Endometrium (tissue), 2 donors: Measurements from ENCODE around the gene VWA1.
"Not testable (repeated sequence)": the region's sequence is repeated elsewhere in the genome, so short reads cannot be mapped to it uniquely, and the experiment has no call there.

Experiments used
- FAIRE-seq: peaks from 2 replicates; lab custom pipeline; 2012; peaks lifted over from hg19 to GRCh38; lab: Jason Lieb, UNC
- donor health status: control.
- donor health status: control.

VWA1 gene

DNA sequence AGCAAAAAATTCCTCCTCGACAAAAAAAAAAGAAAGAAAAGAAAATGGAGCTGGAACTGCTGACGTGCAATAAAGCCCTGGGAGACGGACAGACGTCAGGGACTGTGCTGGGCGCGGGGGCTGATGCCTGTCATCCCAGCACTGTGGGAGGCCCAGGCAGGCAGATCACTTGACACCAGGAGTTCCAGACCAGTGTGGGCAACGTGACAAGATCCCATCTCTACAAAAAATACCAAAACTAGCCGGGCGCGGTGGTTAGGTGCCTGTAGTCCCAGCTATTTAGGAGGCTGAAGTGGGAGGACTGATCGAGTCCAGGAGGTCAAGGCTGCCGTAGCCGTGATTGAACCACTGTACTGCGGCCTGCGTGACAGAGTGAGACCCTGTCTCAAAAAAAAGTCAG, 10.8 kb upstream of the VWA1 start:
- FAIRE-seq = no peak

GRCh38 chr1:1425426-1425752, 10.1 kb upstream of the VWA1 start:
- no peak for FAIRE-seq

DNA sequence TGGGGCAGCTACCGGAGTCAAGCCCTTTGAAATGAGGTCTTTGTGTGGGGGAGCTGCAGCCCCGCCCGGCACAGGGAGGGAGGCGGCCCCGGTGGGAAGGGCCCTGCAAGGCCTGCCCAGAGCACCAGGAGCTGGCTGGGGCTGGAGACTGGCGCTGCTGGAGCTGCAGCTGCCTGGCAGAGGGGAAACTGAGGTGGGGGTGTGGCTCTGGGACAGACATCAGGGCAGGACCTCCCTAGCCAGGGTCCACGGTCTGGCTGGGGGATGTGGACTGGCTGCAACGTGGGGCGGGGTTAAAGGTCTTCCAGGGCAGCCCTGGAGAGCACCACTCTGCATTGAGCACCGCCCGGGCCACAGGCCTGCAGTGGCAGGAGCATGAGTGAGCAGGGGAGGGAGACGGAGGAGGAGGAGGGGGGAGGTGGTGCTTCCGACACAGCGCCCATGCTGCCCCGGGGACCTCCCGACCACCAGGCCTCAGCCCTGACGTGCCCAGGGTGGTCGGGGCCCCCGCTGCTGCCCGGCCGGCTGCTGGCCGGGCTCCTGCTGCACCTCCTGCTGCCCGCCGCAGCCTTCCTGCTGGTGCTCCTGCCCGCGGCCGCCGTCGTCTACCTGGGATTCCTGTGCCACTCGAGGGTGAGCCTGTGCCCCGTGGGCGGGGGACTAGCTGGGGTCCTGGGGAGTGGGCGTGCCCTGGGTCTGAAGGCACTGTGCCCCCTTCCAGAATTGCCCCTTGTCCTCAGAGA, 9.6 kb upstream of the VWA1 start:
- FAIRE-seq = no peak

GRCh38 chr1:1426496-1427105, 8.9 kb upstream of the VWA1 start:
- FAIRE-seq = no peak

GRCh38 chr1:1427106-1427819, 8.2 kb upstream of the VWA1 start:
- FAIRE-seq = no peak

GRCh38 chr1:1427820-1428148, 7.7 kb upstream of the VWA1 start:
- no peak for FAIRE-seq

DNA sequence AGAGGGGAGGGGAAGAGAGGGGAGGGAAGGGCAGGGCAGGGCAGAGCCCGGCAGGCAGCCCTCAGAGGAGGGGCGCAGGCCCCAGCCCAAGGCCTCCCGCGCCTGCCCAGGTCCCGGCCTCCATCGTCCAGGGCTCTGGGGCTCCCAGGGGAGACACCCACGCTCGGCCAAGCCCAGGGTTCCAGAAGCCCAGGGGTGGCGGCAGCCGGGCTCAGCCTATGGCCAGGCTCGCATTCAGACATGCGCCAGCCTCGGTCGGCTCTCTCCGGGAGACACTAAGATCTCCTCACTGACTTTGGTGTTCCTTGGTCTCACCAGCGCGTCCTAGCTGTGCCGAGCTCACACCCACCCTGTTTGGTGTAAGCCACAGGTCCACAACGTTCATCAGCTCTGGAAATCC, 7.3 kb upstream of the VWA1 start:
- no peak for FAIRE-seq

- FAIRE-seq = not testable (repeated sequence)
These were observed 6.5 kb upstream of the VWA1 start for GRCh38 chr1:1428967-1429366.

DNA sequence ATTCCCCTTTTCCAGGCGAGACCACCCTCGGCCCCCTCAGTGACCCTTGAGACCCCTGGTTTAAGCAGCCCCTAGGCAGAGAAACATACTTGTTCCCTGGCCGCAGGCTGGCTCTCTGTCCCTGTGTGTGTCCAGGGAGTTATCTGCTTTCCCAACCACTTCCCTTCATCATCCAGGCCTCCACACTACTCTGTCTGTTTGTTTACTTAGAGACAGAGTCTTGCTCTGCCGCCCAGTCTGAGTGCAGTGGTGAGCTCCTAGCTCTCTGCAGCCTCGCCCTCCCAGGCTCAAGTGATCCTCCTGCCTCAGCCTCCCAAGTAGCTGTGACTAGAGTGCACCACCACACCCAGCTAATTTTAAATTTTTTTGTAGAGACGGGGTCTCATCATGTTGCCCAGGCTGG, 5.8 kb upstream of the VWA1 start:
- no peak for FAIRE-seq

- no peak for FAIRE-seq
These were observed 5.1 kb upstream of the VWA1 start for GRCh38 chr1:1430114-1430982.

GRCh38 chr1:1430992-1431844, 4.3 kb upstream of the VWA1 start:
- no peak for FAIRE-seq

DNA sequence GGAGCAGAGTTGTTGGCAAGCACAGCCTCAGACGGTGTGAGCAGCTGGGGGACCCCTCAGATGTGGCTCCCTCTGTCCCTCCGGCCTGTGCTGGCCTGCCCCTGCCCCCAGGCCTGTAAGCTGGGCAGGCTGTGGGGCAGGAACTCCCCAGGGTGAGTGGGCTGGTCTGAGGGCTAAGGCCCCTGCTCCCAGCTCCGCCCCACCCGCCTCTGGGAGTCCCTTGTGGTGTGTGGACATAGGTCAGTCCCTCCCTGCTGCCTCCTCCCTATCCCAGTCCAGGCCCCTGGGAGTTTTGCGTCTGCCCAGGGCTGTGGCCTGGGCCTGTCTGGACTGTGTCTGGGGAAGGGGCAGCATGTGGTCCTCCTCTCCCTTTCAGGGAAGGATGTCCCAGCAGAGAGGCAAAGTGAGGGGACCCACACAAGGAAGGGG, 3.6 kb upstream of the VWA1 start:
- FAIRE-seq = no peak

GRCh38 chr1:1432274-1432950, 3.1 kb upstream of the VWA1 start:
- FAIRE-seq = no peak

- FAIRE-seq = no peak
These were observed 2.3 kb upstream of the VWA1 start for GRCh38 chr1:1432951-1433803.

DNA sequence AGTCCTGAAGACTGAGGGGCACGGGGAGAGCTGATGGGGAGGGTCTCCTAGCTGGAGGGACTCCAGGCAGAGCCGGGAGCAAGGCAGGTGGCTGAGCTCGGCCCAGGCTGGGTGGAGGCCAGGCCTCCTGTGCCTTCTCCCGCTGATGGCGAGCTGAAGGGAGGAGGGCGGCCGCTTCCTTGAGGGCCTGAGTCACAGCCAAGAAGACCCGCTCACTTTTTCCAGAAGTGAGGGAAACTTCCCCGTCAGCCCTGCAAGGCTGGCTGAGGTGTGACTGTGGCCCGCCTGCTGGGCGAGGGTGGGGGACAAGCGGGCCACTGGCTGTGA, 1.7 kb upstream of the VWA1 start:
- FAIRE-seq = no peak

GRCh38 chr1:1434131-1434823, 1.2 kb upstream of the VWA1 start:
- no peak for FAIRE-seq

- no peak for FAIRE-seq
These were observed 725 bp upstream of the VWA1 start for GRCh38 chr1:1434824-1435105.

- FAIRE-seq = no peak
These were observed 580 bp downstream of the VWA1 start for GRCh38 chr1:1435911-1436629.

DNA sequence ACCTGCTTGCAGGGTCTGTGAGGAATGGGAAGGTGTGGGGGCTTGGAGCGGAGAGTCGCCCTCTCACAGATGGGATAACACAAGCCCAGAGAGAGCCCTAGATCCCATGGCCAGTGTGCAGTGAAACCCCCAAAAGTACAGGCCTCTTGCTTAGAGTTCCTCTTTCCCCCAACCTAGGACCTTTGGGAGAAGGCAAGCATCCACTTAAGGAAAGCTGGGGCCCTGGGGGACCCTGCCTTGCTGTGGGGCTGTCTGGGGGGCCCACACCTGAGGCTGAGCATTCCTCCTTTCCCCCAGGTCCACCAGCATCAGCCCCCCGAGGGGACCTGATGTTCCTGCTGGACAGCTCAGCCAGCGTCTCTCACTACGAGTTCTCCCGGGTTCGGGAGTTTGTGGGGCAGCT, 1.1 kb downstream of the VWA1 start:
- FAIRE-seq = no peak
